ENCODE measurements around the gene PHF5A. TPM values are rescaled to one million over a fixed set of nuclear protein-coding genes. Genes with fewer than 3 reads are reported as not detected.

The PHF5A gene
- total and polyA plus RNA-seq, 10 of the 15 experiments (the other 5 are each of a cell fraction or from before 2014, with no cell fraction given) = 40.5 to 115 (median 79.2) TPM

DNA sequence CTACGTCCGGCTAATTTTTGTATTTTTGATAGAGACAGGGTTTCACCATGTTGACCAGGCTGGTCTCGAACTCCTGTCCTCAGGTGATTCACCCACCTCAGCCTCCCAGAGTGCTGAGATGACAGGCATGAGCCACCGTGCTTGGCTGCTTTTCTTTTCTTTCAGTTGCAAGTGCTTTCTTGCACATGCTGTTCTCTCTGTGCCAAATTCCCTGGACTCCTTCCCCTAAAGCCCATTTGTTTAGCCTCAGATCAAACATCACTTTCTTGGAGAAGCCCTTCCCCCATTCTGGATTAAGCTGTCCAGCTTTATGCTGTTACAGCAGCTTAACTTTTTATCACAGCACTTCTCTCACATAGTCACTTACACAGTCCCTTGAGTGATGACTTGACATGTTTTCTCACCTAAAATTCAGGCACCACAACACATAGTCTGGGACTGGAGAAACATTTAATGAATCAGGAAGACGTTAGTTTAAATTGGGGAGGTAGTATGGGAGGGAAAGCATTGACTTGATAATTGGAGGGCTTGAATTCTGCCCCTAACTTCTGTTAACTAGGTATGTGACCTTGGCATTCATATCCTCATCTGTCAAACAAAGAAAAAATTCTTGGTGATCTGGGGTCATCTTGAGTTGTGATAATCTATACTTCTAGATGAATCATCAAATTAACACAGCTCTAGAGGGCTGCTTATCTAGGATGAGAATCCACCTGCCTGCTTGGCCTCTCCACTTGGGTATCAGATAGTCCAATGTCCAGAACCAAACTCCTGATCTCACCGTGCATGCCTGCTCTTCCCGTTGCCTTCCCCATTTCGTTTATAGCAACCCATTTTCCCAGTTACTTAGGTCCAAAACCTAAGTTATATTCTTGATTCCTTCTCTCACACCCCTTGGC lies 18.8 kb upstream of the PHF5A start (continued):
- TF ChIP-seq WRNIP1 (IDR thresholded peaks at IDR 0.05; ENCODE audit: borderline replicate concordance, low read depth, low read length) = no peak

DNA sequence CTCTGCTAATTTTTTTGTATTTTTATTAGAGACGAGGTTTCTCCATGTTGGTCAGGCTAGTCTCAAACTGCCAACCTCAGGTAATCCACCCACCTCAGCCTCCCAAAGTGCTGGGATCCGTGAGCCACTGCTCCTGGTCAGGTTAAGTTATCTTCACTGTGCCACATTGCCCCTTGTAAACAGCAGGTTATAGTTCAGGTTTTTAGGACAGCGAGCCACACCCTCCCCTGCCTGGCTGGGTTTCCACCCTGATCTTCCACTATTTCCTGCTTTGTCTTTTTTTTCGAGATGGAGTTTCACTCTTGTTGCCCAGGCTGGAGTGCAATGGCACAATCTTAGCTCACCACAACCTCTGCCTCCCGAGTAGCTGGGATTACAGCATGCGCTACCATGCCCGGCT lies 16.5 kb upstream of the PHF5A start:
- Histone ChIP-seq H3K4me1 (ENCODE audit: control insufficient read depth, insufficient read depth, low read length) (peaks cover 25% of the 10 kb centered on the region), H3K4me2 (ENCODE audit: control insufficient read depth, insufficient read depth) (no peak overlapping the region), H3K9ac (ENCODE audit: control insufficient read depth, insufficient read depth, low read length) (no peak overlapping the region), H3K27ac (ENCODE audit: control insufficient read depth, insufficient read depth) (no peak overlapping the region), H3K9me3 (replicated peaks; ENCODE audit: control insufficient read depth, insufficient read depth, low read length) (no peaks in the 10 kb centered on the region), H3K36me3 (ENCODE audit: control insufficient read depth in 2 of 2, insufficient read depth in 2 of 2, low read length in 1 of 2) (peaks cover 5 to 6% of the 10 kb centered on the region in 2 experiments; a peak in 3 of 4 replicates), H3K27me3 (replicated peaks in 1 of 2; ENCODE audit: control insufficient read depth in 2 of 2, insufficient read depth in 2 of 2, low read length in 1 of 2) (no peaks in the 10 kb centered on the region), H3K4me3 (no peak overlapping the region), H3K79me2 (ENCODE audit: control insufficient read depth, insufficient read depth, low read length) (peaks cover 82% of the 10 kb centered on the region), H4K20me1 (ENCODE audit: control insufficient read depth, insufficient read depth) (no peaks in the 10 kb centered on the region; the same call in 1 of the 2 replicates), H2AFZ (ENCODE audit: control insufficient read depth, low read depth, low read length) (no peak overlapping the region)
- no TSS peak for BruUV-seq (replicated peaks)
- TF ChIP-seq POLR2AphosphoS2 (IDR thresholded peaks at IDR 0.05; ENCODE audit: low read depth, low read length) = no peak
- ChIA-PET POLR2A (interaction anchor here (1.2 kb wide), 1 partner anchor 40 kb away, joined by 3 read pairs; no protein-coding TSS in a partner anchor), RAD21 (ENCODE audit: unreplicated experiment) (interaction anchor here (0.7 kb wide), 1 partner anchor 14 kb away, joined by 3 read pairs; no protein-coding TSS in a partner anchor), CTCF (no interaction called here), SMC1A (ENCODE audit: uncharacterized antibody, unreplicated experiment) (interaction anchor here (1.4 kb wide), 1 partner anchor 9 kb away, joined by 3 read pairs; no protein-coding TSS in a partner anchor)
- DNase-seq (ENCODE audit: low read depth, low spot score) = no peak
- in situ Hi-C loops (cut with MboI) = no loop called here
- no peak for FAIRE-seq
- intact Hi-C loops (cut with micrococcal nuclease; ENCODE audit: unreplicated experiment) = no loop called here
- no peak for ATAC-seq
- 50% methylated on average over 7 of the region's 7 CpGs for WGBS (ENCODE audit: insufficient coverage, insufficient replicate concordance, low lambda C conversion rate, missing lambda C conversion rate)
